Body of pancreas (tissue), 4 donors: Measurements from ENCODE around the gene MOK. TPM values are rescaled to one million over a fixed set of nuclear protein-coding genes. Genes with fewer than 3 reads are reported as not detected.

Source experiments
- ATAC-seq: fragments of 150-250 bp; one replicate; pipeline ENCODE4 v1.9.1; 2016
- DNase-seq, 4 donors: peaks; one replicate each; pipeline ENCODE4 v3.0.0-alpha.2; 2019
- H3K27ac ChIP-seq, 4 donors: fragments of 200-600 bp; sonication (generic); 1 replicate in 3 of 4; 2 replicates in 1 of 4; pipeline versions ENCODE4 v1.5.1 to v1.6.1; 2016 to 2019; ENCODE audit warnings: mild to moderate bottlenecking in 1 of 4, mixed read lengths in 1 of 4, moderate library complexity in 1 of 4
- H3K27me3 ChIP-seq, 2 donors: fragments of 200-600 bp; sonication (generic); one replicate each; pipeline ENCODE4 v1.6.0; 2016; ENCODE audit warnings: mild to moderate bottlenecking in 1 of 2
- H3K36me3 ChIP-seq, 2 donors: fragments of 200-600 bp; sonication (generic); replicated peaks in 1 of 2; 2 replicates each; pipeline ENCODE4 v1.5.1; 2016; ENCODE audit warnings: low read depth in 2 of 2; ENCODE audit not compliant: insufficient read depth in 1 of 2
- H3K4me1 ChIP-seq: fragments of 200-600 bp; sonication (generic); one replicate; pipeline ENCODE4 v1.6.0; 2016
- H3K4me3 ChIP-seq, 2 donors: fragments of 200-600 bp; sonication (generic); 1 replicate in 1 of 2; 2 replicates in 1 of 2; pipeline ENCODE4 v1.5.1; 2016 to 2019
- H3K9me3 ChIP-seq, 3 donors: fragments of 200-600 bp; sonication (generic); 1 replicate in 2 of 3; 2 replicates in 1 of 3; pipeline ENCODE4 v1.5.1; 2016
- CTCF ChIP-seq, 7 experiments: fragments of 450-650 bp in 4 of 7; fragments of 200-600 bp in 3 of 7; sonication (generic) in 3 of 7; IDR thresholded peaks; one replicate each; pipeline ENCODE4 v1.5.1; 2016 to 2019; ENCODE audit warnings: antibody characterized with exemption in 7 of 7
- POLR2A ChIP-seq, 3 donors: fragments of 450-650 bp; IDR thresholded peaks; one replicate each; pipeline ENCODE4 v1.6.1; 2016; ENCODE audit warnings: antibody characterized with exemption in 3 of 3, mild to moderate bottlenecking in 2 of 3
- WGBS, 2 donors: methylation state at CpG; one replicate each; pipeline ENCODE4 v1.1.5; 2017; 5-methylcytosine and 5-hydroxymethylcytosine counted together
- intact Hi-C: fragments of 100-400 bp; cut with DNase I; formaldehyde crosslinking; loops from one replicate; pipeline ENCODE4 v1.15.1; 2023
- total RNA-seq, 2 donors: library from RNA; depleted of rRNA; stranded (reverse); fragments of >200 nt; gene quantifications; one replicate each; pipeline ENCODE4 v1.1.0, GENCODE V29; 2016

The MOK gene
- total RNA-seq, 2 donors from 2014 or later, result 14.3 to 18.5 TPM

GRCh38 chr14:102348376-102348775 is 43.4 kb upstream of the MOK start:
- no peak for ATAC-seq
- H3K4me1 ChIP-seq, result peaks cover 6% of the 10 kb centered on the region
- WGBS, 2 donors, result 83 to 100% methylated on average over 3 to 16 of the region's 16 CpGs

GRCh38 chr14:102346645-102347044 is 41.7 kb upstream of the MOK start:
- intact Hi-C loops, result no loop called here
- H3K27ac ChIP-seq, result no peak overlapping the region
- ATAC-seq (no peak), DNase-seq (no peak)
- H3K27me3 ChIP-seq, result no peaks in the 10 kb centered on the region
- peaks cover 3 to 39% of the 10 kb centered on the region in 2 donors for H3K36me3 ChIP-seq
- no peak overlapping the region for H3K4me3 ChIP-seq
- TF ChIP-seq CTCF (IDR thresholded peaks at IDR 0.05), result no peak
- 95 to 100% methylated on average over 4 of the region's 4 CpGs for WGBS, 2 donors
- no peaks in the 10 kb centered on the region for H3K9me3 ChIP-seq
- H3K4me1 ChIP-seq, result no peaks in the 10 kb centered on the region

More at GRCh38 chr14:102348376-102348775, 43.4 kb upstream of the MOK start:
- Histone ChIP-seq H3K9me3 (no peaks in the 10 kb centered on the region), H3K36me3 (peaks cover 3 to 37% of the 10 kb centered on the region in 2 donors), H3K27ac (no peak overlapping the region), H3K4me3 (no peak overlapping the region), H3K27me3 (no peaks in the 10 kb centered on the region)
- DNase-seq, result no peak
- intact Hi-C loops, result no loop called here
- TF ChIP-seq CTCF (IDR thresholded peaks at IDR 0.05) (no peak), POLR2A (IDR thresholded peaks at IDR 0.05) (no peak)

GRCh38 chr14:102345232-102345631 is 40.3 kb upstream of the MOK start:
- no peaks in the 10 kb centered on the region for H3K4me1 ChIP-seq
- intact Hi-C loops, result no loop called here
- ATAC-seq (no peak), DNase-seq (no peak)
- H3K9me3 ChIP-seq, result no peaks in the 10 kb centered on the region
- H3K36me3 ChIP-seq, result peaks cover 3 to 40% of the 10 kb centered on the region in 2 donors
- no peaks in the 10 kb centered on the region for H3K27me3 ChIP-seq
- 76 to 81% methylated on average over 3 of the region's 3 CpGs for WGBS, 2 donors
- TF ChIP-seq CTCF (IDR thresholded peaks at IDR 0.05), result no peak
- no peak for TF ChIP-seq POLR2A (IDR thresholded peaks at IDR 0.05)
- no peak overlapping the region for H3K27ac ChIP-seq
- H3K4me3 ChIP-seq, result no peak overlapping the region

GRCh38 chr14:102344485-102344884 is 39.5 kb upstream of the MOK start:
- TF ChIP-seq POLR2A (IDR thresholded peaks at IDR 0.05) (no peak), CTCF (IDR thresholded peaks at IDR 0.05) (no peak)
- Histone ChIP-seq H3K9me3 (no peaks in the 10 kb centered on the region), H3K27ac (no peak overlapping the region), H3K4me1 (no peaks in the 10 kb centered on the region), H3K27me3 (no peaks in the 10 kb centered on the region), H3K4me3 (no peak overlapping the region), H3K36me3 (peaks cover 3 to 40% of the 10 kb centered on the region in 2 donors)
- 75 to 82% methylated on average over 5 of the region's 5 CpGs for WGBS, 2 donors
- intact Hi-C loops, result no loop called here
- ATAC-seq, result no peak
- no peak for DNase-seq

- Histone ChIP-seq H3K27me3 (no peaks in the 10 kb centered on the region), H3K27ac (no peak overlapping the region), H3K4me3 (no peak overlapping the region), H3K36me3 (peaks cover 3 to 43% of the 10 kb centered on the region in 2 donors), H3K4me1 (no peaks in the 10 kb centered on the region), H3K9me3 (no peaks in the 10 kb centered on the region)
- ATAC-seq (no peak), DNase-seq (no peak)
- intact Hi-C loops, result no loop called here
- 80 to 90% methylated on average over 4 to 7 of the region's 7 CpGs for whole genome bisulfite sequencing, 2 donors
- no peak for TF ChIP-seq POLR2A (IDR thresholded peaks at IDR 0.05)
- TF ChIP-seq CTCF (IDR thresholded peaks at IDR 0.05), result no peak
Observed at GRCh38 chr14:102344084-102344483, 39.1 kb upstream of the MOK start.
